Loucy (cell line): Measurements from ENCODE around the gene EVA1B.

ENCODE experiments used
- H2AFZ ChIP-seq: fragments of 200-600 bp; sonication (generic); 2 replicates; pipeline ENCODE4 v1.6.0; 2016; ENCODE audit warnings: antibody characterized with exemption, mild to moderate bottlenecking, low read length, moderate library complexity
- H3F3A ChIP-seq: fragments of 200-600 bp; 2 replicates; pipeline ENCODE4 v1.6.0; 2016; ENCODE audit warnings: antibody characterized with exemption, low read depth, mild to moderate bottlenecking
- H3K27me3 ChIP-seq: fragments of 200-600 bp; sonication (generic); 2 replicates; pipeline ENCODE4 v1.6.1; 2014; ENCODE audit warnings: low read length, mild to moderate bottlenecking; ENCODE audit not compliant: insufficient read depth, poor library complexity, severe bottlenecking
- H3K36me3 ChIP-seq: fragments of 200-600 bp; sonication (generic); 2 replicates; pipeline ENCODE4 v1.6.1; 2016; ENCODE audit warnings: low read length; ENCODE audit not compliant: insufficient read depth
- H3K4me1 ChIP-seq: fragments of 200-600 bp; sonication (generic); 2 replicates; pipeline ENCODE4 v1.5.1; 2014; ENCODE audit warnings: low read length, mild to moderate bottlenecking; ENCODE audit not compliant: insufficient read depth, poor library complexity, severe bottlenecking
- H3K4me2 ChIP-seq: fragments of 200-600 bp; sonication (generic); 2 replicates; pipeline ENCODE4 v1.6.0; 2014; ENCODE audit warnings: antibody characterized with exemption, low read length, low read depth, mild to moderate bottlenecking; ENCODE audit not compliant: poor library complexity, severe bottlenecking
- H3K4me3 ChIP-seq: fragments of 200-600 bp; sonication (generic); 2 replicates; pipeline ENCODE4 v1.5.1; 2014; ENCODE audit warnings: low read length, mild to moderate bottlenecking, mixed read lengths; ENCODE audit not compliant: poor library complexity, severe bottlenecking
- H3K79me2 ChIP-seq: fragments of 200-600 bp; sonication (generic); 2 replicates; pipeline ENCODE4 v1.6.1; 2014; ENCODE audit warnings: low read length; ENCODE audit not compliant: insufficient read depth
- H3K9ac ChIP-seq: fragments of 200-600 bp; sonication (generic); 2 replicates; pipeline ENCODE4 v1.6.0; 2014; ENCODE audit warnings: mild to moderate bottlenecking, low read depth, low read length, moderate library complexity; ENCODE audit not compliant: poor library complexity, severe bottlenecking
- H3K9me2 ChIP-seq: fragments of 200-600 bp; sonication (generic); replicated peaks from 2 replicates; pipeline ENCODE4 v1.6.1; 2016; ENCODE audit warnings: low read depth, low read length, mixed read lengths
- H3K9me3 ChIP-seq: fragments of 200-600 bp; sonication (generic); 2 replicates; pipeline ENCODE4 v1.6.1; 2014; ENCODE audit warnings: mild to moderate bottlenecking, antibody characterized with exemption, low read length, low read depth; ENCODE audit not compliant: insufficient read depth
- H4K20me1 ChIP-seq: fragments of 200-600 bp; sonication (generic); 2 replicates; pipeline ENCODE4 v1.6.0; 2014; ENCODE audit warnings: antibody characterized with exemption, low read length, mild to moderate bottlenecking; ENCODE audit not compliant: insufficient read depth, poor library complexity, severe bottlenecking
- CTCF ChIP-seq: fragments of 200-600 bp; sonication (generic); conservative IDR thresholded peaks from 2 replicates; pipeline ENCODE4 v1.5.1; 2014; ENCODE audit warnings: mild to moderate bottlenecking, antibody characterized with exemption, low read length
- EZH2phosphoT487 ChIP-seq: fragments of 200-600 bp; IDR thresholded peaks from 2 replicates; pipeline ENCODE4 v1.6.1; 2018; ENCODE audit warnings: antibody characterized with exemption, mild to moderate bottlenecking, moderate library complexity, borderline replicate concordance

The EVA1B gene

DNA sequence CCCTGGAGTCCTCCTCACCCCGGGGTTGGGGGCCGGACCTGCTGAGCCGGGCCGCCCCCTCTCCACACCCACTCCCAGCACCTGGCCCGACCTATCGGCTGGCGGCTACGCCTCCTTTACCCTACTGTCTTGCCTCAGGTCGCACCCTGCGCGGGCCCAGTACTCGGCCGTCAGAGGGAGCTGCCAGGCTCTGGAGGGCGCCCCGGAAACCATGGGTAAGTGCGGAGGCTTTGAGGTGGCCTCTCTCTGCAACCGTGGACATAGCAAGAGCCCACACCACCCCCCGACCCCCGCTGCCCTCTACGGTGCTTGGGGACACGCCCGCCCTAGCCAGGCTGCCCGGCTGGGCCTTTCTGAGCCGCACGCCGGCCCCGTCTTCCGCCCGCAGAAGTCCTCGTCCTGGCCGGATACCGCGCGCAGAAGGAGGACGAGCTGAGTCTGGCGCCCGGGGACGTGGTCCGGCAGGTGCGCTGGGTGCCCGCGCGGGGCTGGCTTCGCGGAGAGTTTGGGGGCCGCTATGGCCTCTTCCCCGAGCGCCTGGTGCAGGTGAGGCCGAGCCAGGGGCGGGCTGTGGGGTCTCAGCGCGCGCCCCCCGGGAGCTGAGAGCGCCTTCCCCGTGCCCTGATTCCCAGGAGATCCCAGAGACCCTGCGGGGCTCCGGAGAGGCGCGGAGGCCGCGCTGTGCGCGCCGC lies 17.1 kb downstream of the EVA1B start, which contains the start of gene SH3D21:
TSS of gene SH3D21 (plus strand) at position 159 of the 692 bp plus-strand sequence. CDS start at position 212, 53 bp downstream.
- Histone ChIP-seq H3K9ac (peak within 1 kb of the TSS; percentile 17), H3K36me3 (peaks cover 39% of the 10 kb centered on the region; the same call in 1 of the 2 replicates), H3K4me2 (peak within 1 kb of the TSS; percentile 58), H3K9me3 (no peaks in the 10 kb centered on the region), H3K4me3 (peak within 1 kb of the TSS; percentile 70), H3F3A (no peaks in the 10 kb centered on the region), H2AFZ (0 out of 2 replicates have a peak within 1 kb of the TSS, but pooled peaks have one; percentile 43), H3K27me3 (no peaks in the 10 kb centered on the region), H3K9me2 (no peaks in the 10 kb centered on the region), H3K4me1 (no peaks in the 10 kb centered on the region), H4K20me1 (no peaks in the 10 kb centered on the region), H3K79me2 (no peaks in the 10 kb centered on the region)
- TF ChIP-seq EZH2phosphoT487 (no peak), CTCF (no peak)

DNA sequence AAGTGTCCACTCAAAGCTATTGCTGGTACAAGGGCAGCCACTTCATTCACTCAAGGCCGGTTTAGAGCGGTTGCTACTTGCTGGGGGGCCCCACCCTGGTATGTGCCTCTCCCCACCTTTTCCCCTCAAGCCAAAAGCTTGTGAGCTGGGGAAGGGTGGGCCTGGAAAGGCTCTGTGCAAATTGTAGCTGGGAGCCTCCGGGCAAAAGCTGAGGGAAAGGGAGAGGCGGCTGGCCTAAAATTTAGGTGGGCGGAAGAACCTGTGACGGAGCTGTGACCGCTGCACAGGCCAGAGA lies 17.6 kb downstream of the EVA1B start:
- Histone ChIP-seq H3K36me3 (peaks cover 44% of the 10 kb centered on the region; the same call in 1 of the 2 replicates), H3K9me2 (no peaks in the 10 kb centered on the region), H2AFZ (no peak overlapping the region), H3K79me2 (no peaks in the 10 kb centered on the region), H3K9ac (no peak overlapping the region), H3K27me3 (no peaks in the 10 kb centered on the region), H3K4me3 (no peak overlapping the region), H3F3A (no peaks in the 10 kb centered on the region), H3K4me1 (no peaks in the 10 kb centered on the region), H3K9me3 (no peaks in the 10 kb centered on the region), H4K20me1 (no peaks in the 10 kb centered on the region), H3K4me2 (no peak overlapping the region)
- TF ChIP-seq EZH2phosphoT487 (no peak), CTCF (no peak)

- TF ChIP-seq EZH2phosphoT487 (no peak), CTCF (no peak)
- Histone ChIP-seq H3K36me3 (peaks cover 51% of the 10 kb centered on the region; the same call in 1 of the 2 replicates), H3K9ac (no peak overlapping the region), H3K9me3 (no peaks in the 10 kb centered on the region), H3K27me3 (no peaks in the 10 kb centered on the region), H3K79me2 (no peaks in the 10 kb centered on the region), H2AFZ (no peak overlapping the region), H3K4me3 (no peak overlapping the region), H4K20me1 (no peaks in the 10 kb centered on the region), H3K4me2 (no peak overlapping the region), H3F3A (no peaks in the 10 kb centered on the region), H3K9me2 (no peaks in the 10 kb centered on the region), H3K4me1 (no peaks in the 10 kb centered on the region)
Measured at GRCh38 chr1:36304970-36305914, 18.2 kb downstream of the EVA1B start.
